HG03571 (cell line): ENCODE data around the gene RUFY4.
"Not testable (repeated sequence)": the region's sequence is repeated elsewhere in the genome, so short reads cannot be mapped to it uniquely, and the experiment has no call there.

ENCODE experiments used
- ATAC-seq: cut with Tn5 transposase; IDR thresholded peaks from one replicate; pipeline ENCODE4 v1.9.1; 2021; ENCODE audit not compliant: unreplicated experiment

Gene RUFY4

DNA sequence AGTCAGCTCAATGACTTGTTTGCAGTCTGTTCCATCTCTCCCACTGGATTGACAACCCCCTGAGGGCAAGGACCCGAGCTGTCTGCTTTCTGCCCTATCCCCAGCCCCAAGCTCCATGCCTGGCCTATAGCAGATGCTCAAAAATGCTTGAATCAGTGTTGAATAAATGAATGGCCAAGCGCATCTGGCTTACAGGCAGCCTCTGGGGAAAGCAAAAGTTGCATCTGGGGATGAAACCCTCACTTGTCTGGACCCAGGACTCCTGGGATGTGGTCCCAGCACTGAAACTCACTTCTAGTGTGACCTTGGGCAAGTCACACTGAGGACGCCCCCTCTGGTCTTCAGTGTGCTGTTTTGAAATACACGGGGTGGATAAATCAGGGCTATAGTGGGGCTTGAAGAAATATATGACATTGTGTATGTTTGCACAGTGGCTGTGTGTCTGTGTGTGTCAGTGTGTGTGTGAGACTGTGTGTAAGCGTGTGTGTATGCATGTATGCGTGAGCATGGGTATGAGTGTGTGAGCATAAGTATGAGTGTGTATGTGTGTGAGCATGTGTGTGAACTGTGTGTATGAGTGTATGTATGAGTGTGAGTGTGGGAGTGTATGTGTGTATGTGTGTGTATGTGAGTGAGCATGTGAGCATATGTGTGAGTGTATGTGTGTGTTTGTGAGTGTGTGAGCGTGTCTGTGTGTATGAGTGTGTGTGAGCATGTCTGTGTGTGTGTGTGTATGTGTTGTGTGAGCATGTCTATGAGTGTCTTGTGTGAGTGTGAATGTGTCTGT, 38.5 kb upstream of the RUFY4 start:
- no peak for ATAC-seq

- no peak for ATAC-seq
Measured at GRCh38 chr2:218031261-218031660, 37.8 kb upstream of the RUFY4 start.

DNA sequence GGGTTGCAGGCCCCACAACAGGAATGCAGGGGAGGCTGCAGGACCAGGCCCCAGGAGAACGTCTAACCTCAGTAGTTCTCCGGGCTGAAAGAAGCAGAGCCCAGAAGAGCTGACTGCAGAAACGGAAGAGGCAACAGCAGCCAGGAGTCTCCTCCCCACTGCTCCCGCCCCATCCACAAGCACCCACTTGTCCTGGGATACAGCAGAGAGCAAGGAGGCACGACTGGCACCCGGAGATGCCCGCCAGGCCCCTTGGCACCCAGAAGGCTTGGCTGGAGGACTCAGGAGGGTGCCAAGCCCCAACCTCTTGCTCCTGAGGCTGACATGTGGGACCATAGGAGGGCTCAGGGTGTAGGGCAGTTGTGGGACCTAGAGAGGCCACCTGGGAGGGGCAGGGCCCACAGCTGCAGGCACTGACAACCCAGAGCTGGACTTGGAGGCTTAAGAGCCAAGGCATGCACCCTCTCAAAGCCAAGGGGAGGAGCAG, 37.2 kb upstream of the RUFY4 start:
- ATAC-seq: no peak

DNA sequence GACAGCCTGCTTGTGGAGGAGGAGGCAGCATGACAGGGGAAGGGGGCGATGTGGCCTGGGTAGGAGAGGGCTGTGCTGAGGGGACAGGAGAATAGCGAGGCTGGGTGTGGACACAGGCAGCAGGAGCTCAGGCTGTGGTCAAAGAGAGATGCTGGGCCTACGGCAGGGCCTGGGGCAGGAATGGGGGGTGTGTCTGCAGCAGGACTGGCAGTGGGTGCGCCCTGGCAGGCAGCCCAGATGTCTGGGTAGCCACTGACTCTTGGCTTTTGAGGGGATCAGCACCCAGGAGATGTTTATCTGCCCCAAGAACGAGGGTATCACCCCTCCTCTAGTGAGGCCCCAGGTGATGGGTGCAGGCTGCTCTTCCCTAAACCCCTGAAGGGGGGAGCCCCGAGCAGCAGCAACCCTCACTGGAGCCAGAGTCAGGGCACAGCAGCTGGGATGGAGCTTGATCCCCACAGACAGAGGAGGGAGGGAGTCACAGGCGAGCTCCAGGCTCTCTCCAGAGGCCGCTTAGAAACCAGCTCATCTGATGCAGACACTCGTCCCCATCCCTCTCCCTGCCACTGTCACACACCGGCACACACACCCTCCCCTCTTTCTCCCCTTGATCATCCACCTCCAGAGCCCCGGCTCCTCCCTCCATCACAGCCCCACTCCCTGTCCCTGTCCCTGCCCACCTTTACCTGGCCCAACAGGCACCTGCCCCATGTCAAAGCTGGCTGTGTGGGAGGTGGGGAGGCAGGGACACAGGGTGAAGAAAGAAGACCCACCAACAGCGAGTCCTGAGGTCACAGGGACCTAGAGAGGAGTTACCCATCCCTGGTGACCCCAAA, 36.5 kb upstream of the RUFY4 start:
- ATAC-seq: no peak

GRCh38 chr2:218033208-218033589, 35.9 kb upstream of the RUFY4 start:
- ATAC-seq: no peak

DNA sequence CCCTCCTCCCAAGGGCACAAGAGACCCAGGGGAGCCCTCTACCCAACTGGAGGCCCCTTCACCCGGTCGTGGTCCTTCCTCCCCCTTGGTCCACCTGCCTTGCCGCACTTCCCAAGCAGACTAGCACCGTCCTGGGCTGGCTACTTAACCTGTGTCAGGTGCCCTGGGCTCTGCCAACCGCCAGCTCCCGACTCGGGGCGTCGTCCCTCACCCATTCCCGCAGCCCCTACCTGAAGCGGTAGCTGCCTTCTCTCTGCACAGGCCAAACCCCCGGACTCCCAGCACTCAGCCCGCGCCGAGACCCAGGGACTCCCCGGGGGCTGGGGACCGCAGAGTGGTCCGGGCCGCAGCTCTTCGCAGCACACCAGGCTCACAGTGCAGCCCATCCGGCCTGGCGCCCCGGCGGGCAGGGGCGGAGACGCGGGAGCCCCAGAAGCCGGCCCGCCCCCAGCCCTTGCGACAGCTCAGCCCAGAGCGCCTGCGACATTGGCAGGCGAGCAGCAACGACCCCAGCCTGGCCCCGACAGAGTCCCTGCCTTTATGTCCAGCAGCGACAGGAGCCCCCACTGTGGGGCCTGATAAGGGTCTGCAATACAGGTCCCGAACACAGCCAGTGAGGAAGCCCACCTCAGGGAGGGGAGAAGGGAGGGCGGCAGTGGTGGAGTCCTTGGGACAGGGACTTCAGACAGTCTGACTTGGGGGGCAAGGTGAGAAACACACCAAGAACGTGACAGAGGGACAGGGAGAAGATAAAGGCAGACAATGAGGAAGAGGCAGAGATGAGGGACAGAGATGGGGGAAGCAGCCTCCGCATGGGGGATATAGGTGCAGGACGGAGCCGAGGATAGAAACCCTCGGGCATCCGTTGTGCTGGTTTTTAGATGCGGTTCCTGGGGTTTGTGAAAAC, 35.2 kb upstream of the RUFY4 start:
- no peak for ATAC-seq

DNA sequence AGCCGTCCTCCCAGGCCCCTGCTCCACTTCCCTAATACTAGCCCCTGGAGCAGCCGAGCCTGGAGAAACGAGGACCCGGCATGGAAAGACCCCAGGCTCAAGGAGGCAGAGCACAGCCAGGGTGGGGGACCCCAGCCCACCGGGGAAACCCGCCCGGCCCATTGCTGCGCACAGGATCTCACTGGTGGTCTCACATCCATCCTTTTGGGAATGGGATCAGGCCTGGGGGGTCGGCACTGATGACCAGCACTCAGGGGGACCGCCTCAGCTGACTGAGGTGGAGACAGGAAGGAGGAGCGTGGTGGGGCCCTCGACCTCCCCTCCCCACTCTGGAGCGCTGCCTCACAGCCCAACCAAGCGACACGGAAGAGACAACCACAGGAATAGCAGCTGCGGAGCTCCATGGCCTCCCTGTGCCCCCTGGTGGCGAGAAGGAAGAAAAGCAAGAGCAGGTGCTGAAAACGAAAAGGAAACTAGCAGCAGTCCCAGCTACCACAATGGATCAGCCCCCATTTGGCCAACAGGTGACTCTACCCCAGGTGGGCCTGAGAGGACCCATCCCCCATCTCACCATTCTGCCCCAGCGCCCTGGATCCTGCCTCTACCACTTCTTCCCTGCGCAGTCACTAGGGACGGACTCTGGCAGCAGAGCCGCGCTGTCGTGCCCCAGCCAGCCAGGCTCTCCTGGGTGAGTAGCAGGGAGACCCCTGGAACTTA, 34.4 kb upstream of the RUFY4 start:
- ATAC-seq: peak; percentile 87

DNA sequence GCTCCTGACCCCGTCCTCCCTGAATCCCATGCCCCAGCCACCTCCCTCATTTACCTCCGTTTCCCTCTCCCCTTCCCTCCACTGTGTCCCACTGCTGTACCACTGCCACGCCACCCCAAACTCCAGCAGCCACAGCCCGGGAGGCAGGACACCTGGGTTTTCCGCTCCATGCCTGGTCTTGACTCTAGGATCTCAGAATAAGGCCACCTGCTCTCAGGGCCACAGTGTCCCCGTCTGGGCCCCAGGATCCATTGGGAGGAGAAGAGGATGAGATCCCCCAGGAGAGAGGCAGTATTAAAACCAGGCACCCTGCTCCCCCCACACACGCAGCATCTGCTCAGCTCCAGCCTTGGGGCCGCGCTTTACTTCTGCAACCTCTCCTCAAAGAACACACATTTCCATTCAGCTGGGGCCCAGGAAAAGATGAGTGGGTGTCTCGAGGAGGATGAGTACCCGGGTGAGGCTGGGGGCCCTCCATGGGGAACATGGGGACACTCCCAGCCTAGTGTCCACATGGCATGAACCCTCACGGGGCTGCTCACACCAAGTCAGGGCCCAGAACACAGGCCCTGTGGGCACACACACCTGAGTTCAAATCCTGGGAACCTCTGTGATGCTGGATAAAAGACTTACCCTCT, 33.5 kb upstream of the RUFY4 start:
- no peak for ATAC-seq

- no peak for ATAC-seq
Measured at GRCh38 chr2:218036371-218036770, 32.7 kb upstream of the RUFY4 start.

DNA sequence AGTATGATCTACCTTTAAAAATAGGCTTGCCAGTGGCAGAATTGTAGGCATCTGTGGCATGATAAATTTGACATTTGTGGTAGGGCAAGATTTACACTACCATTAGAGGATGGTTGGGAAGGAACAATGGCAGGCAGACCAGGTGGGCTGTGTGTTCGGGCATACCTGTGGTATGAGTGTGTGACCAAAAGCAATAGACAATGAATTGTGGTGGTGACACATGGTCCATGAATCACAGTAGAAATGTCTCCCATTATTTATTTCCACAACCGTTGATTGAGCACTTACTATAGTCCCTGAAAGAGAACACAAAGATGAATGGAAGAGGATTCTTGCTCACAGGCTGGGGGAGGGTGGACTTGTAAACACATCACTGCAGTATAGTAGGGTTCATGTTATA, 29.9 kb upstream of the RUFY4 start:
- no peak for ATAC-seq

GRCh38 chr2:218040883-218041282, 28.2 kb upstream of the RUFY4 start:
- no peak for ATAC-seq

DNA sequence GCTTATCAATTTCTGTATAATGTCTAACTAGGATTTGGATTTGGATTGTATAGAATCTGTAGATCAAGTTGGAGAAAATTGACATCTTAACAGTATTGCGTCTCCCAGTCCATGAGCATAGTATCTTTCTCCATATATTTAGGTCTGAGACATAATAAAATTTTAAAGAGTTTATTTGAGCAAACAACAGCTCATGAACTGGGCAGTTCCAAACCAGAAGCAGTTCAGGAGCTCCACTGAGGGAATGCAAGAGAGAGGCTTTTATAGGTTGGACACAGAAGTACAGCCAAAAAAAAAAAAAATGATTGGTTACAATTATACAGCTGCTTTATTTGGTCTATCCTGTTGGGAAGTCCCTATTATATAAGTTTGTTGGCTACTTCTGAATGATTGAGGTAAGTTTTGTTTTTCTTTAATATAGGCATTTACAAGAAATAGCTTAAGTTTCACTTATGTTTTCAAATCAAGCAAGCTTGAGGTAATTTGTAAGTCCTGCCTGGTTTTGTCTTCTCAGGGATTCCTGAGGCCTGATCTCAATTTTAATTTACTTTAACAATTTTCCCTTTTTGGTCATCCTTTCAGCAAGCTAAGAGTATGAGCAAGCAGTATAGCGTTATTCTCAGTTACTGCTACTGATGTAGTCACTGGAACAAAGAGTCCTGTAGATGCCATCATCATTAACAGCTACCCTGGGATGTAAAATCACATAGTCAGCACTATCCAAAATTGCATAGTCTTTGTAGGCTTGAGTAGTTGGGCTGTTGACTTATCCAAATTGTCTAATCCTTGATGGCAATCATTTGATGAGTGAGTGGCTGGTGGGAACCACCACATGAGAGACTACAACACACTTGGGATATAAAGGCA, 27.5 kb upstream of the RUFY4 start:
- no peak for ATAC-seq

- ATAC-seq: no peak
Measured at GRCh38 chr2:218043100-218043499, 26.0 kb upstream of the RUFY4 start.

DNA sequence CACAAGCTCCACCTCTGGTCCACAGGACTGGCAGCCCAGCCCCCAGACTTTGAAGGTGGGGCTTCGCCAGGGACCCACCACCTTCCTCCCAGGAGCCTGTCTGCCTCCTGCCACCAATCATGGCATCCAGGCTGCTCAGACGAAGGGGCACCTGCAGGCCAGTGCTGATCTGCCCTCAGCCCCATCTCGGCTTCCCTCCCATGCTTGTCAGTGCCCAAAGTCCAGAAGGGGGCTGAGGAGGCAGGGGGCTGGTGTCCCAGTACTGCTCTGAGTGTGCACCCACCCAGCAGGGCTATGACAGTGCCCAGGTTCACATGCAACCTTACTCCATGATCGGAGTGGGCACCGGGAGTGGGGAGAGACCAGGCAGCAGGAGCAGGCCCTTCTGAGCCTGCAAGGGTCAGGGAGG, 25.3 kb upstream of the RUFY4 start:
- ATAC-seq: no peak

- ATAC-seq: not testable (repeated sequence)
Measured at GRCh38 chr2:218044599-218044998, 24.5 kb upstream of the RUFY4 start.

GRCh38 chr2:218046238-218046637, 22.8 kb upstream of the RUFY4 start:
- ATAC-seq: peak; percentile 74

- no peak for ATAC-seq
Measured at GRCh38 chr2:218047536-218048225, 21.4 kb upstream of the RUFY4 start.

DNA sequence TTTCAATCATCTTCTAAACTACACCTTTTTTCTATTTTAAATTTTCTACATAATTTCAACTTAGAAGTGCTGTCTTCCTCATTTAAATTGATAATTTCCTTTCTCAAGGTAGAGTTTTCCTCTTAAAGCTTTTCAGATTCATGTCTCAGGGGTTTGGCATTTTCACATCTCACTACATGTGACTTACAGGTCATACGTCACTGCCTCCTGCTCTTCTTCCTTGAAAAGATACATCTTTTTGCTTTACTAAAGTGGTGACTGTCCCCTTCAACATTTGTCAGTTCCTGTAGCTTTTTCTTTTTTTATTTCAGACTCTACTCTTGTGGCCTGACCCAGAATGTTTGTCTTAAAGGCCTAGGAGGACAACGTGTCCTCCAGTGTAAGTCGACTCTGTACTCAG, 17.1 kb upstream of the RUFY4 start:
- no peak for ATAC-seq
